Subcutaneous adipose tissue (tissue), 4 donors: ENCODE data around the gene CHP1. TPM values are rescaled to one million over a fixed set of nuclear protein-coding genes. Genes with fewer than 3 reads are reported as not detected.

Experiments
- CTCF ChIP-seq: fragments of 450-650 bp; IDR thresholded peaks from one replicate; pipeline ENCODE4 v1.5.1; 2016; ENCODE audit warnings: low read depth, mild to moderate bottlenecking, control low read depth, antibody characterized with exemption, moderate library complexity
- total RNA-seq, 4 donors: library from RNA; depleted of rRNA; stranded (reverse); fragments of >200 nt; gene quantifications; one replicate each; pipeline ENCODE4 v1.1.0, GENCODE V29; 2016

The CHP1 gene
- total RNA-seq, 4 donors from 2014 or later = 255 to 607 (median 291) TPM

GRCh38 chr15:41207687-41208448 lies 23.2 kb upstream of the CHP1 start:
- no peak for TF ChIP-seq CTCF

GRCh38 chr15:41215708-41216107 lies 15.4 kb upstream of the CHP1 start:
- no peak for TF ChIP-seq CTCF

- TF ChIP-seq CTCF = no peak
Observed at GRCh38 chr15:41218851-41219250, 12.2 kb upstream of the CHP1 start.

- no peak for TF ChIP-seq CTCF
Observed at GRCh38 chr15:41219381-41219780, 11.7 kb upstream of the CHP1 start.

GRCh38 chr15:41230345-41230649 lies 771 bp upstream of the CHP1 start:
- no peak for TF ChIP-seq CTCF

GRCh38 chr15:41231422-41232226 lies 556 bp downstream of the CHP1 start:
- TF ChIP-seq CTCF = no peak

- no peak for TF ChIP-seq CTCF
Observed at GRCh38 chr15:41233367-41233771, 2.3 kb downstream of the CHP1 start.
